Measurements from ENCODE around the gene DAB2IP.
"Not testable (repeated sequence)": the region's sequence is repeated elsewhere in the genome, so short reads cannot be mapped to it uniquely, and the experiment has no call there.

Gene DAB2IP

DNA sequence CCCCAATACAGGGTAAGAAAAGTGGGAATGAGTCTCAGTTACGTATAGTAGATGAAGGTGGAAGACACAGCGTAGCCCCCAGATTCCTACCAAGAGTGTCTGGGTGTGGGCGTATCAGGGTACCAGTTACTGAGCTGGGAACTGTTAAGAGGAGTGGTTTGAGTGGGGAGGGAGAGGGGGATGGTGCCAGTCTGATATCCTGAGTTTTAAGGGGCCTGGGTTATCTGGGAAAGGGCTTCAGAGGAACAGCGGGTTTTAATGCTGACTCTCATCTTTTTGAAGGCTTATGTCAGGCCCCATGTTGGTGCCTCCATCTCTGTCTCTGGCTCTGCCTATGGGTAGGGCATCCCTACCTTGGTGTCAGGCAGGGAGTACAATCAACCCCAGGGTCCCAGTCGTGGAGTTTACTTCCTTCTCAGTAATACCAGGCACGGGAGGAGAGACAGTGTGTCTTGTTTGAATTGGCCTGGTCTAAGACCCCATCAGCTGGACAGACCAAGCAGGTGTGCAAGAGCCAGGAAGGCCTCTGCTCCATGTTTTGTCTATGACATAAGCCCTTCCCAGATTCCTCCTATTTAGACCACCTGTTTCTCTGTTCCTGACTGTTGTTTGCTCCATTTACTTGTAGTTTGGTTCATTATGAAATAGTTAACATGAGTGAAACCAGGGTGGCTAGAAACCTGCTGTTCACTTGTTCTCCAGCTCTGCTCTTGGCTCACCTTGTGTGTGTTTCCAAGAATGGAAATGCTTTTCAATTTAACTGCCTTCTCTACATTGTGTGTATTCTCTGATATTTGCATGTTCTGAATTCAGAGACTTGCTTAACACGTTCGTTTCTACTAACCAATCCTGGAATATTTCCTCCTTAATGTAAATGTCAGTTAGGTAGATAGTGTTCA lies 125.6 kb downstream of the DAB2IP start:
- no peak for DNase-seq (ENCODE audit: low read depth)

DNA sequence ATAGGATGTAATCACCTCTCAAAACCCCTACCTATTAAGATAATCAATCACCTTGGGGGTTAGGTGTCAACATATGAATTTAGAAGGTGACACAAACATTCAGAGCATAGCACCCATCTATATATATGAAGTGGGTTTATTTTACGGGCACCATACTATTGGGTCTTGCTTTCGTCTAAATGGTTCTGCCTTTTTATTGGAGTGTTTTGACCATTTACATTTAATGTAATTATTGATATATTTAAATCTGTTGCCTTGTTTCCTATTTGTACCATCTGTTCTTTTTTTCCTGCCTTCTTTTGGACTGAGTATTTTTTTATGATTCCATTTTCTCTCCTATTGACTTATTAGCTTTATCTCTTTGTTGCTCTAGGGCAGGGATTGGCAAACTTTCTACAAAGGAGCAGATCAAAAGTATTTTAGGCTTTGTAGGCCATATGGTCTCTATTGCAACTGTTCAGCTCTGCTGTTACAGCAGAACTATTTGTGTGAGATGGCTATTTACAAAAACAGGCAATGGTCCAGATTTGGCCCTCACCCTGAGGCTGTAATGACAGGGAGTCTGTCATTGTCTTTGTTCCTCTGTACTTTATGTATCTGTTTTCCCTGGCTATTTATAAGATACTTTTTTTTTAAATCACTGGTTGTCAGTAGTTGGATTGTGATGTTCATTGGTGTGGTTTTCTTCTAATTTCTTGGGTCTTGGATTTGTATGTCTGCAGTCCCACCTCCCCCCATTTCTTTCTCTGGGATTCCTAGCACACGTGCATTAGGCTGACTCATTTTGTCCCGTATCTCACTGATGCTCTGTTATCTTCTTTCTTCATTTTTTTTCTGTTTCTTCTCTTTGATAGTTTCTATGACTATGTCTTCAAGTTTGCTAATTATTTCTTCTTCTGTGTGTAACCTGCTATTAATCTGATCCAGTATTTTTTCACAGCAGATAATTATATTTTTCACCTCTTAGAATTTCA lies 127.1 kb downstream of the DAB2IP start:
- DNase-seq (ENCODE audit: low read depth): peak; percentile 24

DNA sequence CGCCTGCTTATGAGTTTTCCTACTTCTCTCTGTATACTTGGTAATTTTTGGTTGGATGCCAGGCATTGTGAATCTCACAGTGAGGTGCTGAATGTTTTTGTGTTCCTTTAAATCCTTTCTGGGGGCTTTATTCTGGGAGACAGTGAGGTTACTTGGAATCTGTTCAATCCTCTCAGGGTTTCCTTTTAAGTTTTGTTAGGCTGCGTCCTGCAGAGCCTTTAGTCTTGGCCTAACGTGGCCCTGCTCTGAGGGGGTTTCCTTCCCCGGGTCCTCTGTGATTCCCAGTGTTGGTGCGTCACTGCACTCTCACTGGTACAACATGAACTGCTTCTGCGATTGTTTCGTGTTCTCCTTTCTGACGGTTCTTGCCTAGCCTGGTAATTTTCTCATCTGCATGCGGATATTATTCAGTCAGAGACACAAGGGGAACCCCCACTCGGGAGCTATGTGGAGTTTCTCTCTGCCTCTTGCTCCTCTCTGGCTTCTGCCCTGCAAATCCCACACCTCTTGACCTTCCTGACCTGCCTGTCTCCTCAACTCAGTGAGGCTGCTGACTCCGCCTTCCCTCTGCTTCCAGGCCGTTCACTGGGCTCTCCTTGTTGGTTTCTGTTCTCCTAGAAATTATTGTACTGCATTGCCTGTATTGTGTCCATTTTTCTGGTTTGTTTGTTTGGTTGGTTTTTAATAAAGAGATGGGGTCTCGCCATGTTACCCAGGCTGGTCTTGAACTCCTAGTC lies 128.1 kb downstream of the DAB2IP start:
- peak; percentile 51 for DNase-seq (ENCODE audit: low read depth)

DNA sequence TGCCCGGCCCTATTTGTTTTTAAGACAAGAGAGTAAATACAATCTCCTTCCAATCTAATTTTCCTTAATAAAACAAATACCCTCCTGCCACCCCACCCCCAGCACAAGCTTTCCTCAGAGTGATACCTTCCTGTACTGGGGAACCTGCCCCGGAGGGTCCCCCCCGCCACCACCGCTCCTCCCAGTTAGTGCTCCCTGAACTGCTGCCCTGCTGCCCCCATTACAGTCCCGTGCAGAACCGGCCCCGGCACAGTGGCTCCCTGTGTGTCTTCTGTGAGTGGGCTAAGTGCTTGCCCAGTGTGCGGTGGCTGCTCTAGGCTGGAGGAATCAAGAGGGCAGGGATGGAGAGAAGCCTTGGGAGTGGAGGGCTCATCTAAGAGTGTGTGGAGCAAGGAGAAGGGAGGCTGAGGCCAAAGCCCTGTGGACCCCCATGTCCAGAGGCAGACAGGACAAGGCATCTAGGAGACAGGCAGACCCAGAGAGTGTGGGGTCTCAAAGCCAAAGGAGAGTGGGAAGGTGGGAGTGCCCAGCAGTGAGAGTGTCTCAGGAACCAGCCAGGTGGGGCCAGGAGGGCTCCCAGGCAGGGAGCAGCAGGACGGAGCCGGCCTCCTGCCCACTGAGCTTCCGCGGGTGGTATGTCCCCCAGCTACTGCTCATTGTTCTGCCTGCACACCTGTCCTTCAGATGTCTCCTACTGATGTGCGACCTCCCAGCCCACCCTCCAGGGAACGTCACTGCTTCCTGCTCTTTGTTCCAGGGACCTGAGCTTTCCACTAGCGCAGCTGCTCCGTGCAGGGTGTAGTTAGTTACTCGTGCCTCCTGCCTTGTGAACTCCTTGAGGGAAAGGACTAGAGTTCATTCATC lies 129.0 kb downstream of the DAB2IP start:
- no peak for DNase-seq (ENCODE audit: low read depth)

DNA sequence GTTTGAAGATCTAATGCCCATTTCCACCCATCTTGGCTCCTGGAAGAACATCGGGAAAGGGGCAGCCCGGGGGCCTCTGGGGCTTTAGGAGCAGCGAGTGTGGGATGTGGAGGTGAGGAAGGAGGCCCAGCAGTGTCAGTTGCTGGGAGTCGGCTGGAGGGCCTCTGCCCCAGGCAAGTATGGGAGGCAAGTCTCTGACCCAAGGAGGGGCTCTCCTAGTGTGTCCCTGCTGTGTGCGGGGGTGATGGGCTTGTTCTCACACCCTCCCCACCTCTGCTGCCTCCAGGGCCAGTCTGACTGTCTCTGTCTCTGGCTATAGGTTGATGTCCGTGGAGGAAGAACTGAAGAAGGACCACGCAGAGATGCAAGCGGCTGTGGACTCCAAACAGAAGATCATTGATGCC lies 129.7 kb downstream of the DAB2IP start:
- no peak for DNase-seq (ENCODE audit: low read depth)

DNA sequence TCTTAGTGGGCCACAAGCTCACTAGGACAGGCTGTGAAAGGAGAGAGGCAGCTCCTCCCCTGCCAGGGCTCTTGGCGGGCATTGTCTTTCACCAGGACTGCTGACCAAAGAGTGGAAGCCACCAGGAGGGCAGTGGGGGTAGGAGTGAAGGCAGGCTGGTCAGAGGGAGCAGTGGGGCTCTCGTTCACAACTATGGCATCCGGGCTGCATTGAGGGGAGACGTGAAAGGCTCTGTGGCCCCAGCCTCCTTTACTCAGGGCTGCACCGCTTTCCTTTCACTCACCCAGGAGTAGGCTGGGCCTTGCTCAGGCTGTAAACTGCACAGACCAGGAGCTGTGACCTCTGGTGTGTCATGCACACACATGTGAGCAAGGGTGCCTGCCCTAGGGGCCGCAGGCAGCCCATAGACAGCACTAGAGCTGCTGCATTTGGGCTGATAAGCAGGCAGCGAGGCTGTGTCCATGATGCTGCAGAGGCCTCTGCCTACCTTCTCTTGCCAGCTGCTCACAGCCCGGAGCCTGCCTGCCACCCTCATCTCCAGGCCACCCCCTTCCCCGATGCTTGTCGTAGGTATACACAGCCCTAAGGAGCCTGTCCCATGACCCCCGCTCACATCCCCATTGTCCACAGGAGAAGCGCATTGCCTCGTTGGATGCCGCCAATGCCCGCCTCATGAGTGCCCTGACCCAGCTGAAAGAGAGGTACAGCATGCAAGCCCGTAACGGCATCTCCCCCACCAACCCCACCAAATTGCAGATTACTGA lies 130.4 kb downstream of the DAB2IP start:
- no peak for DNase-seq (ENCODE audit: low read depth)

DNA sequence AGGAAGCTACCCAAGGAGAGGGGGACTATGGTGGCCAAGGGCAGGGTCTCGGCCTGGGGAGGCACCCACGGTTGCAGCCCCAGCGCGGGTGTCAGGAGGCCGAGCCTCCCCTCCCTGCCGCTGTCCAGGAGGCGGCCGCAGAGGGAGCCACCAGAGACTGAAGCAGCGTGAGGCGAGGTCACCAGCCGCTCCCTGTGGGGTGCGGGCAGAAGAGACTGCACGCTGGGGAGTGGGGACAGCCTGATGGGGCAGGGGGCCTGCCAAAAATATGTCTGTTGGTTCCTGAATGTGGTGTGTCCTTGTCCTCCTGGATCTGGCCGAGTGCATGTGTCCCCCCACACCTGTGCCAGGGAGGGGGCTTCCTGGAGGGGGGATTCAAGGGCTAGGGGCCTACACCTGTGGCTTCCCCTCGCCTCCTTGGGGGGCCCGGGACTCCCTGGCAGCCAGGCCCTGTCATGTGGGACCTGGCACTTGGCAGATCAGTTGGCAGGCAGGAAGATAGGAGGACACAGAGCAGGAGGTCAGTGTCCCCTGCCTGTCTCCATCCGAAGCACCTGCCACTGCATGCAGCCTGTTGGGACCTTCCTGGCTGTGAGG lies 131.2 kb downstream of the DAB2IP start:
- no peak for DNase-seq (ENCODE audit: low read depth)

DNA sequence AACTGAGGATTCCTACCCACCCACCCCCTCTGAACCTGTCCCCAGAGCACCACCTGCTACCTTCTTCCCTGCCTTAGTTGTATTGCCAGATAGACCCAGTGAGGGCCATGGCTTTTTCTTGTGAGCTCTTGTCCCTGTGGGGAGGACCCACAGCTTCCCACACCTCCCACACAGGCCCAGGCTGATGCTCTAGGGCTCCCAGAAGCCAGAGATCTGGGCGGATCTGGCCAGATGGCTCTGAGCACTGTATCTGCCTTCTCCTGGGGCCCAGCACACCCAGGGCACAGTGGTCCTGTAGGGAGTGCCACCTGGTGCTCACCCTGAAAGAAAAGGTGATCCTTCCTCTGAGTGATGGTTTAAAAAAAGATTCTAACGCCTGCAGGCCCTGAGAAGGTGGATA lies 131.7 kb downstream of the DAB2IP start:
- no peak for DNase-seq (ENCODE audit: low read depth)

DNA sequence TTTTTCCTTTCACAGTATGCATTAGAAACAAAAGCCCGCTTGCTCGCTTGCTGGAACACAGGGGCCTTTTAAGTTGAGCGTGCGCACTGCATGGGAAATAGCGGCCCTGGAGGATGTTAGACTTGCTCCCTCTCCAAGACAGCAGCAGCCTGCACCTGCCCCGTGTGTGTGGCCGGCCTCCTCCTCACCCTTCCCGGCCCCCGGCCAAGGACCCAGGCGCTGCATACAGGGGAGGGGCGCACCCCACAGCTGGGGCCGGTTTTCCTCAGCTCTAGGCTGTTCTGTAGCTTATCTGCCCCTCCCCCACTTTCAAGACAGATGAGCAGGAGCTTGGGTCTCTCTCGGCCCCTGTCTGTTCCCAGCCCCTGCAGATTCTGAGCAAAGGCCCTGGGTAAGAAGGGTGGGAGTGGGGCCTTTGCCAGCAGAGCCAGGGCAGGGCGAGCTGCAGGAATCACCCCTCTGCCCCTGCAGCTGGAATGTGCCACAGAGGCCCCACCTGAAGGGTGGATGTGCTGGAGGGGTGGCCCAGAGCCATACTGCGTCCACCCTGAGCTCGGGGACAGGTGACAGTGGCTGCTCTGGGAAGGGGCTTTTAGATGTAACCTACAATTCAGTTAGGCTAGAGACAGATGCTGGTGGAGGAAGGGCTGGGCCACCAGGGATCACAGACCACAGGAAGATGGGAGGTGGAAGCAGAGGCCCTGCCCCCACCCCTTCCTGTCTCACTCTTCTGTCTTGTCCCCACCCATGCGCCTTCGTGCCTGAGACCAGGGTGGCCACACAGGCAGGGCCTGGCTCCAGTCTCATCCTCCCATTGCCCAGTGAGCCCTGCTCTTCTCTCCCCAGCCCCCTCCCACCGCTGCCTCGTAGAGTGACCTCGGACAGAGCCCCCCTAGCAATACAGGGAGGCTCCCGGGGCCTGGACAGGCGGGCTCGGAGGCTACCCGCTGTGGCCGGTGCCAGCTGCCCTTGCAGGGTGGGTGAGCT lies 132.4 kb downstream of the DAB2IP start:
- no peak for DNase-seq (ENCODE audit: low read depth)

DNA sequence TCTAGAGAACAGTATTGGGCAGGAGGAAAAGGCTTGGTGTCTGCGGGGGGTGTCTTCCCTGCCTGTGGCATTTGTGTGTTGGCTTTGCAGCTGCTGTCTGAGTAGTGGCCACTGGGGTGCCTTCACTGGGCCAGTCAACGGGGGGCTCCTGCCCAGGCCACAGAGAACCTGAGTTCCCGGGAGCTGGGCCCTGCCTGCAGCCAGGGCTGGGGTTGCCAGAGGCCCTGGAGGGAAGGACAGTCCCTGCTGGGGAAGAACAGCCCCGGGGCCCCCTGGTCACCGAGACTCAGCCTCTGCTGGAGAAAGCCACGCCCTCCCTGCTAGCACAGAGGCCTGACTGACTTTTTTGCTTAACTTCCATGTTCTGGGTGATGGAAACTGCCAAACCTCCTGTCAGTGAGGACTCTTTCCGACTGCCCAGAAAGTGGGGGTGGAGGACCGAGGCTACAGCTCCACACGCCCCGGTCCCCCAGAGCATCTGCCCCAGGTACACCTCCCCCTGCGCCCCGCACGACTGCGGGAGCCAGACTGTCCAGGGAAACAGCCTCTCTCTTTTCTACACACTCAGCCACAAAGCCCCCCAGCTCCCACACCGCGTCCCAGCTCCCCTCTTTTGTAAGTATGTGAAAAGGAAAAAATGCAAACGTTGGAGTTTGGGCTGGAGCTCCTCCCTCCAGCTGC lies 133.4 kb downstream of the DAB2IP start:
- no peak for DNase-seq (ENCODE audit: low read depth)

DNA sequence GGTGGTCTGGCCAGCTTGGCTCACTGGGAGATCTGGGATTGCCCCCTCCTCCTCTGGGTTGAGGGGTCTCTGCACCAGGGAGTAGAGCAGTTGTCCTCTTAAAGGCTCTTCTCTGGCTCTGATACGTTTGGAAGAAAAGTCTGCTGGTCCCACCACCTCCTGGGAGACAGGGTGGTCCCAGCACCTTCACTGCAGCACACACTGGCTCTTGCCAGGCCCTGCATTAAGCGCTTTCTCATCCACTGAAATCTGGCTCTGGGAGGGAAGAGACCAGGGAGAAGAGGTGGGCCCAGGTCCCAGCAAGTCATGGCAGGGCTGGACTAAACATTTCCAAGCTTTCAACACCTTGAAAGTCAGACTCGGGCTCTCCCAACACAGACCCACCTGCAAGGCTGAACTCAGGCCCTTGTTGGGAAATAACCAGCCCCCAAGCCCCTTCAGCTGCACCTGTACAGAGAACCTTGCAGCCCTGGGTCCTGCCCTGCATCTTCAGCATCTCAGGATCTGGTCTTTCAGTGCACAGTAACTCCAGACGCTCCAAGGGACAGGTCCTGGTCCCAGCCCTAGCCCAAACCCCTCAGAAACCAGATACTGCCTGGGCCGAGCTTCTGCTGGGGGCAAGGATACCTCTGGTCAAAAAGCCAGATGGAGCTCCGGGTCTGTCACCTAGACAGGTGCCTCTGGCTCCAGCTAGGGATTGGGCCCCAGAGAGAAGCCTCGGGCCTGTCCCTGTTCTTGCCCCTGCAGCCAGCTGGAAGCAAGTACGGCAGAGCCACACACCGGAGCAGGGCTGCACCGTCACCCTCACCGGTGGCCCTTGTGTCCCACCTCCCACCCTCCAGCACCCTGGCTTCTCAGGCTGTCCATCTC lies 134.5 kb downstream of the DAB2IP start:
- DNase-seq (ENCODE audit: low read depth): no peak

DNA sequence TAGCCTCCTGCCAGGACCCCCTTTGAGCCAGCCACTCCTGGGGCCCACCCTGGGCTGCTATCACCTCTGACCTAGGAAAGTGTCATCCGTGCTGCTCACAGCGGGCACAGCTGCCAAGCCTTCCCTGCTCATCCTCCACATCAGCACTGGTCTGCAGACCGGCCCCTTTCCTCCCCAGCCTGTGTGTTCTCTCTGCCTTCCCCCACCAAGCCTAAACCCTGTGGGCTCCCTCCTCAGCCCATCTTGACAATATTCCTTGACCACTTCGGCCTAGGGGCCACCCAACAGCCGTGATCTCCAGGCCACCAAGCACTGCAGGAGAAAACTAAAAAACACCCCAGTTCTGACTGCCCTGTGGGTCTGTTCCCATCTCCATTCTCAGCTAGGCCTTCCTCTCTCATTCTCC lies 135.1 kb downstream of the DAB2IP start:
- no peak for DNase-seq (ENCODE audit: low read depth)

DNA sequence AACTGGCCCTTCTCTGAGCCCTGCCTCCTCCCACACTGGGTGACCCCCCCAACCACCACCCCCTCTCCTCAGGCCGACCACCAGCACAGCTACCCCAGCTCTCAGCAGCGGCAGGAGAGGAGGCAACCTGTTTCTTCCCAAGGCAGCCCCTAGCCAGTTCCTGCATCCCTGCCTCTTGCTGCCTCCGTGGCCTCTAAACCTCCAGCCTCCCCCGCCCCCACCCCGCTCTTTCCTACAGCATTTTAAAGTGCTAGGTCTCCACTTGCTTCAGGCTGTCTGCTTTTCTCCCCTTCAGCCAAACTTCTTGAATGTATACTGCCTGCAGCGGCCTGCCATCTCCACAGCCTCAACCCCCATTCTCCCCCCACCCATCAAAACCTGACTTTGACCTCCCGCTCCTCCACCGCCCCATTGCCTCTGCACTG lies 135.6 kb downstream of the DAB2IP start:
- no peak for DNase-seq (ENCODE audit: low read depth)

DNA sequence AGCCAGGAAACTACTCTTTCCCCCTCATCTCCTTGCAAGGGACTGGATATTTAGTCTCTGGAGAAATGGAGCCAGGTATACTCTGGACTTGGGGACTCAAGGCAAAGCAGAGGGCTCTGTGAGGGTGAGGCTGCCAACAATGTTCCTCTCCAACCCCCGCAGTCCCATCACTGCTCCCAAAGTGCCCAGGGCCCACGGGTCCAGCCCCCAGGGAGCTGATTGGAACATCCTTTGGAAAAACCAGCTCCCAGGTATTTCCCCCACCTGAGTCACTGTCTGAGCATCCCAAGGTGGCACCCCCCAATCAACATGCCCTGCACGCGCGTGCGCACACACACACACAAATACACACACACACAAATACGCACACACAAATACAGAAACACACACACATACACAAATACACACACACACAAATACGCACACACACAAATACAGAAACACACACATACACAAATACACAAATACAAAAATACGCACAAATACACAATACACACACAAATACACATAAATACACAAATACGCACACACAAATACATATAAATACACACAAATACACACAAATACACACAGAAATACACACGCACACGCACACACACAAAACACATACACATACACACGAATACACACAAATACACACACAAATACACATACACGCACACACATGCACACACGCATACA lies 137.4 kb downstream of the DAB2IP start:
- DNase-seq (ENCODE audit: low read depth): no peak

DNA sequence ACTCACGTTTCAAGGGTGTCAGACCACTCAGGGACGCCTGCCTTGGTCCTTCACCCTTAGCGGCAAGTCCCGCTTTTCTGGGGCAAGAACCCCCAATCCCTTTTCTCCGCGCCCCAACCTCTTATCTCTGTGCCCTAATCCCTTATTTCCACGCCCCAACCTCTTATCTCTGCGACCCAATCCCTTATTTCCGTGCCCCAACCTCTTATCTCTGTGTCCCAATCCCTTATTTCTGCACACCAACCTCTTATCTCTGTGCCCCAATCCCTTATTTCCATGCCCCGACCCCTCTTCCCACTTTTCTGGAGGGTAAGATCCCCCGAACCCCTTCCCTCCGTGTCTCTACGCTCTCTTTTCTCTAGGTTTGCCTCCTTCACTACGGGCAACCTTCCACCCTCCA lies 139.4 kb downstream of the DAB2IP start:
- no peak for DNase-seq (ENCODE audit: low read depth)

DNA sequence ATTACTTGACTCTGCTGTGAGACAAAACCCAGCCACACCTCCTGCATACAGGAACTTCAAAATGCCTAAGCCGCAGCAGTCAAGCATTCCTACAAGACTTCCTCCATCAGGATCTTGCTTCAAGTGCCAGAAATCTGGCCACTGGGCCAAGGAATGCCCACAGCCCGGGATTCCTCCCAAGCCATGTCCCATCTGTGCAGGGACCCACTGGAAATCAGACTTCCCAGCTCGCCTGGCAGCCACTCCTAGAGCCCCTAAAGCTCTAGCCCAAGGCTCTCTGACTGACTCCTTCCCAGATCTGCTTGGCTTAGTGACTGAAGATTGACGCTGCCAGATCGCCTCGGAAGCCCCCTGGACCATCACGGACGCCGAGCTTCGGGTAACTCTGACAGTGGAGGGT lies 141.0 kb downstream of the DAB2IP start:
- DNase-seq (ENCODE audit: low read depth): not testable (repeated sequence)

DNA sequence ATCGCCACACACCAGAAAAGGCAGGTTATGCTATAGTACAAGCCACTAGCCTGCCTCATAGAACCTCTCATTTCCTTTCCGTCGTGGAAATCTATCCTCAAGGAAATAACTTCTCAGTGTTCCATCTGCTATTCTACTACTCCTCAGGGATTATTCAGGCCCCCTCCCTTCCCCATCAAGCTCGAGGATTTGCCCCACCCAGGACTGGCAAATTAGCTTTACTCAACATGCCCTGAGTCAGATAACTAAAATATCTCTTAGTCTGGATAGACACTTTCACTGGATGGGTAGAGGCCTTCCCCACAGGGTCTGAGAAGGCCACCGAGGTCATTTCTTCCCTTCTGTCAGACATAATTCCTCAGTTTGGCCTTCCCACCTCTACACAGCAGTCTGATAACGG lies 142.9 kb downstream of the DAB2IP start:
- DNase-seq (ENCODE audit: low read depth): not testable (repeated sequence)
